ENCODE data around the gene INTS3. TPM values are rescaled to one million over a fixed set of nuclear protein-coding genes. Genes with fewer than 3 reads are reported as not detected.
"Not testable (repeated sequence)": the region's sequence is repeated elsewhere in the genome, so short reads cannot be mapped to it uniquely, and the experiment has no call there.

The INTS3 gene
- polyA plus RNA-seq, 1 donor from 2014 or later, result 29.9 TPM

GRCh38 chr1:153780551-153780950 is 52.7 kb downstream of the INTS3 start:
- Histone ChIP-seq H2AFZ (ENCODE audit: low read depth, low read length) (no peak overlapping the region), H3K9ac (ENCODE audit: low read length) (no peak overlapping the region), H3K27ac (ENCODE audit: low read length) (no peak overlapping the region), H3F3A (ENCODE audit: insufficient read depth, low read length, poor library complexity, severe bottlenecking) (no peaks in the 10 kb centered on the region), H3K4me3 (ENCODE audit: low read length) (no peak overlapping the region), H3K9me2 (ENCODE audit: insufficient read depth, low read length) (no peaks in the 10 kb centered on the region), H3K4me2 (ENCODE audit: low read length) (no peak overlapping the region), H3K27me3 (ENCODE audit: insufficient read depth, low read depth, low read length) (no peaks in the 10 kb centered on the region), H3K36me3 (ENCODE audit: insufficient read depth, low read length) (no peaks in the 10 kb centered on the region), H4K20me1 (ENCODE audit: insufficient read depth) (no peaks in the 10 kb centered on the region), H3K79me2 (replicated peaks; ENCODE audit: insufficient read depth, low read length) (no peaks in the 10 kb centered on the region), H3K9me3 (ENCODE audit: low read length) (no peaks in the 10 kb centered on the region)
- TF ChIP-seq POLR2AphosphoS5 (IDR thresholded peaks at IDR 0.05) (no peak), CTCF (IDR thresholded peaks at IDR 0.05; ENCODE audit: poor library complexity, severe bottlenecking) (no peak), EZH2 (IDR thresholded peaks at IDR 0.05; ENCODE audit: borderline replicate concordance, insufficient read depth, low read length, poor library complexity, severe bottlenecking) (no peak), RAD21 (conservative IDR thresholded peaks at IDR 0.05) (no peak), TAF1 (IDR thresholded peaks at IDR 0.05; ENCODE audit: low read depth) (no peak), REST (IDR thresholded peaks at IDR 0.05; ENCODE audit: borderline replicate concordance) (no peak), MXI1 (conservative IDR thresholded peaks at IDR 0.05; ENCODE audit: poor library complexity, severe bottlenecking) (no peak), SMC3 (conservative IDR thresholded peaks at IDR 0.05; ENCODE audit: poor library complexity) (no peak)

GRCh38 chr1:153782648-153783047 is 54.8 kb downstream of the INTS3 start:
- H4K20me1 ChIP-seq (ENCODE audit: insufficient read depth); H3F3A ChIP-seq (ENCODE audit: insufficient read depth, low read length, poor library complexity, severe bottlenecking); H3K9me2 ChIP-seq (ENCODE audit: insufficient read depth, low read length); H3K9me3 ChIP-seq (ENCODE audit: low read length); H2AFZ ChIP-seq (ENCODE audit: low read depth, low read length); H3K79me2 ChIP-seq (replicated peaks; ENCODE audit: insufficient read depth, low read length); H3K36me3 ChIP-seq (ENCODE audit: insufficient read depth, low read length); H3K27me3 ChIP-seq (ENCODE audit: insufficient read depth, low read depth, low read length): not testable (repeated sequence)
- Histone ChIP-seq H3K4me3 (ENCODE audit: low read length) (peak overlapping the region; percentile 78), H3K27ac (ENCODE audit: low read length) (peak overlapping the region; percentile 94), H3K4me2 (ENCODE audit: low read length) (peak overlapping the region; percentile 82), H3K9ac (ENCODE audit: low read length) (peak overlapping the region; percentile 91)
